Lower lobe of right lung (tissue), 2 donors: ENCODE data around the gene AGPAT1. TPM values are rescaled to one million over a fixed set of nuclear protein-coding genes. Genes with fewer than 3 reads are reported as not detected.

Experiments
- ATAC-seq, 2 donors: fragments of 200-7000 bp; cut with Tn5 transposase; one replicate each; pipeline ENCODE4 v1.9.1; 2020 to 2022; ENCODE audit warnings: mild to moderate bottlenecking in 2 of 2, moderate library complexity in 2 of 2
- DNase-seq: peaks from one replicate; pipeline ENCODE4 v3.0.0-alpha.2; 2020
- H3K27ac ChIP-seq: fragments of 200-600 bp; one replicate; pipeline ENCODE4 v1.8.0; 2022
- H3K27me3 ChIP-seq: fragments of 200-600 bp; one replicate; pipeline ENCODE4 v1.8.0; 2022; ENCODE audit warnings: low read depth
- H3K36me3 ChIP-seq: fragments of 200-600 bp; one replicate; pipeline ENCODE4 v1.8.0; 2022; ENCODE audit warnings: mild to moderate bottlenecking
- H3K4me1 ChIP-seq: fragments of 200-600 bp; one replicate; pipeline ENCODE4 v1.8.0; 2022
- H3K4me3 ChIP-seq: fragments of 200-600 bp; one replicate; pipeline ENCODE4 v1.8.0; 2022; ENCODE audit warnings: mild to moderate bottlenecking
- H3K9me3 ChIP-seq: fragments of 200-600 bp; one replicate; pipeline ENCODE4 v1.8.0; 2022
- CTCF ChIP-seq: fragments of 200-600 bp; IDR thresholded peaks from one replicate; pipeline ENCODE4 v1.8.0; 2022; ENCODE audit warnings: antibody characterized with exemption, mild to moderate bottlenecking
- intact Hi-C: fragments of 100-400 bp; cut with DNase I; formaldehyde crosslinking; loops from one replicate; pipeline ENCODE4 v1.11.0; 2022
- total RNA-seq: library from RNA; stranded (reverse); fragmentation: NEBNext Ultra II Directional; extraction: Animal tissue kit (Norgen Biotek cat#: 25700); gene quantifications from one replicate; pipeline ENCODE4 v1.2.1, GENCODE V29; 2021
- donor health status: DM: no; HTN: yes; CAD: no; lungs with severe emphysema.

Gene AGPAT1
- total RNA-seq, 1 donor from 2014 or later = 51.2 TPM

DNA sequence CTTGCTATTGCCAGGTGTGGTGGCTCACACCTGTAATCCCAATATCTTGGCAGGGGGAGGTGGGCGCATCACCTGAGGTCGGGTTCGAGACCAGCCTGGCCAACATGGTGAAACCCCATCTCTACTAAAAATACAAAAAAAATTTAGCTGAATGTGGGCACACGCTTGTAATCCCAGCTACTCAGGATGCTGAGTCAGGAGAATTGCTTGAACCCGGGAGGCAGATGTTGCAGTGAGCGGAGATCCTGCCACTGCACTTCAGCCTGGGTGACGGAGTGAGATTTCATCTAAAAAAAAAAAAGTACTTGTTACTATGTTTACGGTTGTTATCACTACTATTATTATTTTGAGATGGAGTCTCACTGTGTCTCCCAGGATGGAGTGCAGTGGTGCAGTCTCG, 19.0 kb downstream of the AGPAT1 start:
- no peak for TF ChIP-seq CTCF
- H3K27me3 ChIP-seq = peaks cover 15% of the 10 kb centered on the region
- intact Hi-C loops = no loop called here
- H3K4me3 ChIP-seq = no peak overlapping the region
- peaks cover 27% of the 10 kb centered on the region for H3K4me1 ChIP-seq
- no peak overlapping the region for H3K27ac ChIP-seq
- DNase-seq = no peak
- H3K36me3 ChIP-seq = peaks cover 28% of the 10 kb centered on the region
- ATAC-seq = no peak
- H3K9me3 ChIP-seq = no peaks in the 10 kb centered on the region

DNA sequence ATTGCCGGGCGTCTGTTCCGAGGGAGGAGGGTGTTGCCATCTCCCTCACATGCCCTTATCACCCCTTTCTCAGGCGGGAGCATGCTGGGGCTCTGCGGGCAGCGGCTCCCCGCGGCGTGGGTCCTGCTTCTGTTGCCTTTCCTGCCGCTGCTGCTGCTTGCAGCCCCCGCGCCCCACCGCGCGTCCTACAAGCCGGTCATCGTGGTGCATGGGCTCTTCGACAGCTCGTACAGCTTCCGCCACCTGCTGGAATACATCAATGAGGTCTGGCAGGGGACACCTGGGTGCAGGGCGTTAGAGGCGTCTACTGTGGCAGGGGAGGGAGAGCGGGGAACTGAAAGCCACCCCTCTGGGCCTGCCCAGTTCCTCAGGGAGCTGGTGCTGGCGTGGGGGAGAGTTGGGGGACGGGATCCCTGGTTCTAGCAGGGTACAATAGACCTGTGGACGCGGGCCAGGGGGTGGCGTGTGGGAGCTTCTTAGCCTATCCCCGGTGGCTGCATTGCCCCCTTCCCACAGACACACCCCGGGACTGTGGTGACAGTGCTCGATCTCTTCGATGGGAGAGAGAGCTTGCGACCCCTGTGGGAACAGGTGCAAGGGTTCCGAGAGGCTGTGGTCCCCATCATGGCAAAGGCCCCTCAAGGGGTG, 21.2 kb downstream of the AGPAT1 start:
- ATAC-seq = peak; percentile 81 to 83
- Histone ChIP-seq H3K9me3 (no peaks in the 10 kb centered on the region), H3K27ac (peak overlapping the region; percentile 84), H3K36me3 (peaks cover 28% of the 10 kb centered on the region), H3K4me3 (peak overlapping the region; percentile 77), H3K27me3 (peaks cover 25% of the 10 kb centered on the region), H3K4me1 (peaks cover 27% of the 10 kb centered on the region)
- peak; percentile 52 for TF ChIP-seq CTCF
- intact Hi-C loops = no loop called here
- peak; percentile 67 for DNase-seq

DNA sequence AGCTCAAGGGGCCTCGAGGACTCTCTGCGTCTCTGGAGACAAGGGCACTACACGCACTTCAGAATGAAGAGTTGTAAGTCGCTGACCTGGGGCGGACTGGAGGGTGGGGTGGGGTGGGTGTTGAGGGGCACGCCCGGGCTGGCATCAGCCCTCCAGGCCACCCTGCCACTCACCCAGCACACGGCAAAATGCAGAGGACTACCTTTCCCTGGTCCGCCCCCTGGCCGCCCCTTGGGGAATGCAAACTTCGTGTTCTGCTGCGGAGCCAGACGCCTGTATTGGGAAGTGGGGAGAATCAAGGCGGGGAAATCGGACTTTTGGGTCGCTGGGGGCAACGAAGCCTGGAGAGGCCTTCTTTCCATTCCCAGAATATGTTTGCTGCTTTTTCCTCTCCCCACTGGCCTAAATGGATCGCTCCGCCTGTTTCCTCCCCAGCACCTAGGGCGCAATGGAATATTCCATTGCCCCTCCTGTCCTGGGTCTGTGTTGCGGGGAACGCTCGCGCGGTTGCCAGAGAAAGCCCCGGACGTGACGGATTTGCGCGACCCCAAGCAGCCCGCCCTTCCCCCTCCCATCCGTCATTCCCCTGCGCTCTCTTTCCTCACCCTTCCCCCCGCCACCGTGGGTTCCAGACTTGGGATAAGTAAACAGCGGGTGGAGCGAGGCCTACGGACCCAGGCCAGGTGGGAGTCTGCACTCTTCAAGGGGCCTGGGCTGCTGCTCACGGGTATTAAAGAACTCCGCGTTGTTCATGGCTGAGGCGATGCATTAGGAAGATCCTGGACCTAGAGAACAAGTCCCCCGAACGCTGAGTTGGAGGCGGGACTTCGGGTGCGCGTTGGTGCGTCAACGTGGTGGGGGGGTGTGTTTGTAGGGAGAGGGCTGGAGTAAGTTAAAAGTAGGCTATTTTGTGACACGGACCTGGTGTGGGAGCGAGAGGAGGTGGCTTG, 22.0 kb downstream of the AGPAT1 start, which contains the start of gene PPT2:
PPT2 (plus strand) TSS at position 578 of the 950 bp plus-strand sequence. CDS start 454 bp downstream, outside the sequence.
- TF ChIP-seq CTCF = peak; percentile 21
- intact Hi-C loops = no loop called here
- peak within 1 kb of the TSS; percentile 84 for H3K27ac ChIP-seq
- H3K27me3 ChIP-seq = peaks cover 33% of the 10 kb centered on the region
- H3K9me3 ChIP-seq = no peaks in the 10 kb centered on the region
- DNase-seq (peak; percentile 81), ATAC-seq (peak; percentile 72 to 79)
- peaks cover 27% of the 10 kb centered on the region for H3K4me1 ChIP-seq
- peaks cover 27% of the 10 kb centered on the region for H3K36me3 ChIP-seq
- H3K4me3 ChIP-seq = peak within 1 kb of the TSS; percentile 77

GRCh38 chr6:32152769-32153563, 22.9 kb downstream of the AGPAT1 start:
- intact Hi-C loops = no loop called here
- H3K4me3 ChIP-seq = peak overlapping the region; percentile 77
- no peak for TF ChIP-seq CTCF
- H3K27ac ChIP-seq = peak overlapping the region; percentile 84
- H3K4me1 ChIP-seq = peaks cover 27% of the 10 kb centered on the region
- H3K9me3 ChIP-seq = no peaks in the 10 kb centered on the region
- H3K27me3 ChIP-seq = peaks cover 39% of the 10 kb centered on the region
- peaks cover 18% of the 10 kb centered on the region for H3K36me3 ChIP-seq
- ATAC-seq (no peak), DNase-seq (peak; percentile 68)
